A172 (cell line): ENCODE measurements around the gene ZBTB48. TPM values are rescaled to one million over a fixed set of nuclear protein-coding genes. Genes with fewer than 3 reads are reported as not detected.
"Not testable (repeated sequence)": the region's sequence is repeated elsewhere in the genome, so short reads cannot be mapped to it uniquely, and the experiment has no call there.

Experiments used
- DNase-seq: peaks from one replicate; pipeline ENCODE4 v3.0.0-alpha.2; 2015; ENCODE audit warnings: low spot score
- total RNA-seq: library from RNA; depleted of rRNA; stranded (reverse); fragments of >200 nt; shearing (Covaris generic); gene quantifications from 2 replicates; pipeline ENCODE4 v1.2.3, GENCODE V29; 2014; rRNA removed

The ZBTB48 gene
- total RNA-seq, 1 experiment from 2014 or later = 7.6 TPM

DNA sequence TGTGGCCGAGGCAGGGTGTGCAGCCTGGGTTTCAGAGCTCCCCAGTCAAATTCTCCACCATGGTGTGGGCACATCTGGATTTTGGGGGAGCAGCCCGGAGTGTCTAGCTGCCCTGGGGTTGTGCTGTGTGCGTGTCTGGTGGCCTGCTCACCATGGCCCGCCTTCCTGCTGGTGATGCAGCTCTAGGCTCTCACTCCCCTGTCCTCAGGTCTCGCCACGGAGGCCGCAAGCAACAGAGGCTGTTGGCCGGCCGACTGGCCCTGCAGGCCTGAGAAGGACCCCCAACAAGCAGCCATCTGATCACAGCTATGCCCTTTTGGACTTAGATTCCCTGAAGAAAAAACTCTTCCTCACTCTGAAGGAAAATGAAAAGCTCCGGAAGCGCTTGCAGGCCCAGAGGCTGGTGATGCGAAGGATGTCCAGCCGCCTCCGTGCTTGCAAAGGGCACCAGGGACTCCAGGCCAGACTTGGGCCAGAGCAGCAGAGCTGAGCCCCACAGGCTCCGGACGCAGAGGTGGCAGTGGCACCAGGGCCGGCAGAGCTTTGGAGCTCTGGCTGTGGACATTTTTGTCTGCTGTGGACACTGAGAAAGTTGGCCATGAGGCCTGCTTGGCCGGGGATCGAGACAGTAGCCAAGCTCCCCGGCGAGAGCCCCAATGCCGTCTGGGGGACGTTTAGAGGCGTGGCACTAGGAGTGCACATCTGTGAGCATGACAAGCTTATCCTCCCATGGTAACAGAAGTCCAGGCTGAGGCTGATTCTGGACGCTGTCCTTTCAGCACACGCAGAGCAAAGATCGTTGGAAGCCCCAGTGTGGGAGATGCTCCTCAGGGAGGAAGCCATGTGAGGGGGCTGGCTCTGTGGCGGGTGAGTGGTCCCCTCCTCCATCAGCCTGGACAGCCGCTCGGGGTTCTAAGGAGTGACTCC lies 53.1 kb downstream of the ZBTB48 start:
- no peak for DNase-seq

DNA sequence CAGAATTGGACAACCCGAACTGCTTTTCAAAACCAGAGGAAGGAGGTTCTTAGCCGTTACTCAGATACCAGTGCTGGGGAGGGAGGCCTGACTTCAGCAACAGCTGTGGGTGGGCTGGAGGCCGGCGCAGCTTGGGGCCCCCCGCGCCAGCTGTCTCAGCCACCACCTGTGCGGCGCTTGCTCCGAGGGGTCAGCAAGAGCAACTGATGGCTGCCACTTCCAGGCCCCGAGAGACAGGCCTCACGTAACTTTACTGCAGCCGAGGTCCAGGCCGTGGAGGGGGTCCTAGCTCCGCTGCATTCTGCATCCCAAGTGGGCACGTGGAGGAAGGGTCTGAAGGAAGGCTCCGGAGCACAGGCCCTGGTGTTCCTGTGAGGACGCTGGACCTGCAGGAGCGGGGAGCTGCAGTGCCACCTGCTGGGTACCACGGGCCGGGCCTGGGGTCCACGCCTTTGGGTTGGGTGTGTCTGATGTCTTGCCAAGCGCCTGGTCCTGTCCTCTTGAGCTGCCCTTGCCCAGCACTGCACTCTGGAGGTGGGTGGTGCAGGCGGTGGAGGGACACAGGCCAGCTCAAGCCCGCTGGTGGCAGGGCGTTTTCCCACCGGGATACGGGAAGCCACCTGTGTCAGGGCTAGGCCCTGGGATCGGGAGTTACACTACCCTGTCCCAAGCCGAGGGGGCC lies 54.7 kb downstream of the ZBTB48 start:
- peak; percentile 5 for DNase-seq

DNA sequence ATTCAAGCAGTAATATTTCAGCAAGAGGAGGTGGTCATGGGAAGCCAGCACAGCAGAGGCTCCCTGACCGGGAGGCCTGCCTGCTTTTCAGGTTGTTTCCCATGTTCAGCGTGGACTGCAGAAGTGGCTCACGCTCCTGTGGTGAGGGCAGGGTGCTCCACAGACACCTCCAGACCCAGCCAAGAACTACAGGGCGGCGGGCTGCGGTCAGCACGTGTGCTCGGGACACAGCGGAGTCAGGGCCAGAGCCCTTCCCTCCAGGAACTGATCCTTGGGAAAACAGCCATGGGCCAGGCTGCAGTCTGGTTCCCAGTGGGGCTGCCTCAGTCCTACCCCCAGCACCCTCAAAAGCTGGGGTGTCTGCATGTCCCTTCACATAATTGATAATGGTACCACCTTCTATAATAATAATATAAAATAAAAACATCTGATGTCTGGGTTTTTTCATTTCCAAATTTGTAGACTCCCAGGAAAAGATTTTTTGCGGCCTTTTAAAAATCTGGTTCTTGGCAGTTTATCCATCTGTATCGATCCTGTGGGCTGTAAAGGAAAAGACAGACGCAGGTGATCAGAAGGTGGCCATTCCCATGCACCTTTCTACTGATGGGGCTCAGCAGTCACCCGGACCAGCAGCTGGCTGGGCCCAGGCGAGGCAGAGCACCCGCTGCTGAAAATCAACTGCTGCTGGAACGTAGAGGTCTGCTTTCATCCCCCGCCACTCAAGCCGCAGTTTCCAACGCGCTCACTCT lies 55.5 kb downstream of the ZBTB48 start:
- no peak for DNase-seq

DNA sequence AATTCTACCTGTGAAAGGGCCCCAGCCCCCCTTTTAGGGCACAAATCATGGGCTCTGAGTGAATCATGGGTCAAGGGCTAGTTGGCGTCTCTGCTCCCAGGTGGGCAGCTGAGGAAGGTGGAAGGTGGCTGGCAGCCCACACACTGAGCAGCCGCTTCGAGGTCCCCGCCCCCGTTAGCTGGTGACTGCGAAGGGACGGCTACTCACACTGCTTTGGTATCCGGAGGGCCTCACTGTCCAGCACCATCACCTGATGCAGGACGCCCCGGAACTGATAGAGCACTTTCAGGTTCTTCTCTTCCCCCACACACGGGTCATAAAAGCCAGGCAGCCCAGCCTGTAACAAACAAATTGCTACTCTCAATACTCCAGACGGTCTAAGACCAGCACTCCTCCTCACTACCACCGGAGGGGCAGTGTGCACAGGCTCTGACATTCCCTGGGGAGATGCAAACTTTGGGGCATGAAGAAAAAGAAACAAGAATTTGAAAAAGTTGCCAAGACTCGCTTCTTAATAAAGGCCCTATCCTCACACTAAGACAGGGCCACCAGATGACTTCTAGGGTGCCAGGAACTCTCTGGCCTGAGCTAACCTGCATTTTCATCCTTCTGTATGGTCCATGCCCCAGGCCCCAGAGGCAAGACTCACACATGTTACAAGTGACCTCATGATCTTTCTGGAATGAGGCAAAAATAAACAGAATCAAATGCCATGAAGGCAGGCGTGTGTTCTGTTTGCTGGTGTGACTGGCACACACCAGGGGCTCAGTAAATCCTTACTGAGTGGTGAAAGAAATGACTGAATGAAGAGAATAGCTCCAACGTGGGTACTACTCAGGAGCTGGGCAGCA lies 56.3 kb downstream of the ZBTB48 start:
- no peak for DNase-seq

DNA sequence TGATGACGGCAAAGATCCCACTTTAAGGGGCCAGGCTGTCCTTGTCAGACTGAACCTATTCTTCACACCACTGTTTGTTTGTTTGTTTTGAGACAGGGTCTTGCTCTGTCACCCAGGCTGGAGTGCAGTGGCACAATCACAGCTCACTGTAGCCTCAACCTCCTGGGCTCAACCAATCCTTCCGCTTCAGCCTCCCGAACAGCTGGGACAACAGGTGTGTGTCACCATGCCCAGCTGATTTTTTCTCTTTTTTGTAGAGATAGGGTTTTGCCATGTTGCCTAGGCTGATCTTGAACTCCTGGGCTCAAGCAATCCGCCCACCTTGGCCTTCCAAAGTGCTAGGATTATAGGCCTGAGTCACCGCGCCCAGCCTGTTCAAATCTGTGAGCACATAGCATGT lies 57.0 kb downstream of the ZBTB48 start:
- not testable (repeated sequence) for DNase-seq

DNA sequence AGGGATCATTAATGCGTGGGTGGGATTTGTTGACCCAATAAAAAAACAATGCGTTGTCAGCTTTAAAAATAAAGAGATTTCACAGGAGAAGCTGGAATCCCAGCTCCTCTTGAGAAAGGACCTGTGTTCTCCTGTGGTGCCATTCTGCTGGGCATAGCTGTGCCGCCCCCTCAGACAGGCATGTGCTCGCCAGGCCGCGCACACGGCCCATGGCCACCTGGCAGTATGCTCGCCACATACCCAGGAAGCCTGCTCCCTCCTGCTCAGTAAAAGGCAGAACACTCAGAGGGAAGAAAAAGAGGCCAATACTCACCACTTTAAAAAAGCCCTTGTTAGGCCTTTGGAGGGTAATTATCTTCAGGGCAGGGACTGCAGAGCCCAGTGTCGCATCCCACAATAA lies 58.0 kb downstream of the ZBTB48 start:
- no peak for DNase-seq

DNA sequence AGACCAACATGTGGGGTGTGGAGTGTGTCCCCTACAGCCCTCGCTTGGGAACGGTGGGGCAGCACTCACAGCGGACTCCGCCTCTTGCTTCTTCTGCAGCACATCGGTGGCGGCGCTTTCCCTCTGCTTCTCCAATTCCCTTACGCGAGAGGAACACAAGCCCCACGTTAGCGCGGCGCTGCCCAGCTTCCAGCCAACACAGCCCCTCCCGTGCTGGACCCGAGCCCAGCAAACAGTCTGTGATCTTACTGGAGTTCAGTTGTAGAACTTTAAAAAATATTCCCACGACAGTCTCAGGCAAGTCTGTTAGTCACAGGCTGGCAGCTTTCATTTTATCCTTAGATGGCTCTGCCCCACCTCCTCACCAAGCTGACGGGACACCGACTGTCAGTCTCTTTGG lies 58.4 kb downstream of the ZBTB48 start:
- DNase-seq = no peak

Other genes starting within 250 kb of the ZBTB48 start
- gene ACOT7, start 186.2 kb upstream of the ZBTB48 start, total RNA-seq = 44.2 and 55.3 TPM in 2 replicates
- gene HES2, start 160.1 kb upstream of the ZBTB48 start, total RNA-seq = 2.0 and 3.9 TPM in 2 replicates
- 4.0 TPM in 1 of 2 replicates, not detected in the other for gene ESPN, start 155.2 kb upstream of the ZBTB48 start, total RNA-seq
- gene TNFRSF25, start 113.8 kb upstream of the ZBTB48 start, total RNA-seq = 5.1 and 6.2 TPM in 2 replicates
- 8.6 and 10.1 TPM in 2 replicates for gene PLEKHG5, start 88.3 kb upstream of the ZBTB48 start, total RNA-seq
- gene NOL9, start 25.5 kb upstream of the ZBTB48 start, total RNA-seq = 17.4 and 17.9 TPM in 2 replicates
- not detected in 2 replicates for gene TAS1R1, start 24.7 kb upstream of the ZBTB48 start, total RNA-seq
- gene KLHL21, start 22.9 kb downstream of the ZBTB48 start, total RNA-seq = 16.0 and 18.2 TPM in 2 replicates
- gene PHF13, start 33.7 kb downstream of the ZBTB48 start, total RNA-seq = 6.2 and 8.4 TPM in 2 replicates
- 18.1 and 21.3 TPM in 2 replicates for gene THAP3, start 44.9 kb downstream of the ZBTB48 start, total RNA-seq
- gene DNAJC11, start 121.8 kb downstream of the ZBTB48 start, total RNA-seq = 29.8 and 44.0 TPM in 2 replicates
- 66.1 and 97.5 TPM in 2 replicates for gene CAMTA1, start 205.5 kb downstream of the ZBTB48 start, total RNA-seq